Keratinocyte (primary cell): ENCODE data around the gene CSNK2A1.

Experiments
- CTCF ChIP-seq, 3 experiments: IDR thresholded peaks in 1 of 3; conservative IDR thresholded peaks in 1 of 3; optimal IDR thresholded peaks in 1 of 3; 2 replicates in 2 of 3; 3 replicates in 1 of 3; pipeline versions ENCODE3 to v1.5.1; 2011; ENCODE audit warnings: low read length in 3 of 3, mild to moderate bottlenecking in 3 of 3, moderate library complexity in 2 of 3, control low read depth in 1 of 3, inconsistent platforms in 1 of 3; ENCODE audit not compliant: insufficient read depth in 2 of 3; ENCODE audit errors: extremely low read depth in 1 of 3
- EZH2 ChIP-seq: IDR thresholded peaks from one replicate; pipeline ENCODE4 v1.6.1; 2012; ENCODE audit warnings: inconsistent platforms, mild to moderate bottlenecking, low read length, moderate library complexity

GRCh38 chr20:532530-532929 is 11.1 kb downstream of the CSNK2A1 start:
- TF ChIP-seq CTCF (optimal IDR thresholded peaks at IDR 0.05 in 1 of 3, IDR thresholded peaks at IDR 0.05 in 1 of 3, conservative IDR thresholded peaks at IDR 0.05 in 1 of 3; ENCODE audit: extremely low read depth in 1 of 3, insufficient read depth in 2 of 3, low read length in 3 of 3) (no peak), EZH2 (no peak)
